Measurements from ENCODE around the gene P4HB.

The P4HB gene

GRCh38 chr17:81833160-81833920 lies 27.0 kb downstream of the P4HB start, which contains the start of gene MCRIP1:
TSS of gene MCRIP1 (minus strand) at chr17:81833291. CDS start at chr17:81824506, 8,785 bp downstream.
- DNase-seq = peak in 55 of 56 donors; percentile 27 to 93 (median 80)

GRCh38 chr17:81832608-81833159 lies 27.7 kb downstream of the P4HB start:
- DNase-seq = peak in 7 of 56 donors; percentile 16 to 49 (median 42)

- peak in 7 of 56 donors; percentile 7 to 29 (median 14) for DNase-seq
These were observed 28.3 kb downstream of the P4HB start for GRCh38 chr17:81831957-81832607.

DNA sequence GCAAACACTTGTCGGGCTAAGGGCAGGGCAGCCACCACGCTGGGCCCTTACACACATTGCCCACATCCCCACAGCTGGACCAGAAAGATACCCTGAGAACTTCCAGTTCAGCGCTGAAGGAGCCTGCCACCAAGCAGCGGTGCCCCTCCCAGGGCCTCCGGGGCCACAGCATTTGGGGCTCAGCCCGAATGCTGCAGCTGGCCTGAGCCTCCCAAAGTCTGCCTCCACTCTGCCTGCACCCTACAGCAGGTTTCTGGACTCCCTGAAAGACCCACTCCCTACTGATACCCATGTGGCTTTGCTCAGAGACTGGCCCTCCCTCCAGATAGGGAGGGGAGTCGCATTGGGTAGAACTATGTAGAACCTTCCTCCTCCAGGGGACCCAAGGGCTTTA lies 28.8 kb downstream of the P4HB start:
- DNase-seq = no peak

DNA sequence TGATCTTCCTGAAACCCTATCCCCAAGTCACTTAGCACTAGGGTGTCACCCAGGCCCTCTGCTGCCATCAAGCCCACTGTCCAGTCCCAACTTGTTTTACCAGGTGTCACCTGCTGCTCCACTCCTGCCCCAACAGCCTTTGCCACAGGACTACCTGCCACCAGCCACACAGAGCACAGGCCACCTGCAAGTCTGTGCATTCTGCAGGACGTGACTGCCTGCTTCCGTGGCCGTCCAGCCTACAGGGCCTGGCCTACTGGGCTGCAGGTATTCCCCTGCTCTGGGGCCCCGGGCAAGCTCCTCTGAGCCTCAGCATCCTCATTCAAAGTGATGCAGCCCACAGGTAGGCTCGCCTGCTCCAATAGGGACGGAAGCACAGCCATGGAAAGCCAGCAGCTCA lies 30.5 kb downstream of the P4HB start:
- DNase-seq = no peak

- no peak for DNase-seq
These were observed 31.7 kb downstream of the P4HB start for GRCh38 chr17:81828656-81829055.

DNA sequence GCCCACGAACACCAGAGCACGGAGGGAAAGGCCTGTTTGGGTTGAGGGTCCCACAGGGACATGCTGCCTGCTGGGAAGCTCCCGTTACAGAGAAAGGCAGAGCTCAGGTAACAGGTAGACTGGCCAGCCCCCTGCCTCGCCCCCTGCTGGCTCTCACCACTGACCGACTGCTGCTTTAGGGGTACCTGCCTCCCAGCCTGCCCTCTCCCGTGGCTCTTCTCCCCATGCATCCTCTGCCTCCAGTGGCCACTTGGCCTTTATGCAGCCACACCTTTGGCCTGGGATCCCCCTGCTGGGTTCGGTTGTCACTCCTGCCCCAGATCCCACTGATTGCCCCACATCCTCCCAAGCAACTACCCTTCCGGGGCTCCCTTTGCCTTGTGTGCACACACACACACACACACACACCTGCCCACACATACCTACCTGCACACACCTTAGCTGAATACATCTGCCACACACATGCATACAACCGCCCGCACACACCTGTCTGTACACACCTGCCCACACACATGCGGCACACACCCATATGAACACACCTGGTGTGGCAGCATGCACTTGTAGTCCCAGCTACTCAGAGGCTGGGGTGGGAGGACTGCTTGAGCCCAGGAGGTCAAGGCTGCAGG lies 34.4 kb downstream of the P4HB start:
- no peak for DNase-seq

- DNase-seq = no peak
These were observed 35.7 kb downstream of the P4HB start for GRCh38 chr17:81824595-81824994.

GRCh38 chr17:81823820-81824550 lies 36.4 kb downstream of the P4HB start:
- no peak for DNase-seq

DNA sequence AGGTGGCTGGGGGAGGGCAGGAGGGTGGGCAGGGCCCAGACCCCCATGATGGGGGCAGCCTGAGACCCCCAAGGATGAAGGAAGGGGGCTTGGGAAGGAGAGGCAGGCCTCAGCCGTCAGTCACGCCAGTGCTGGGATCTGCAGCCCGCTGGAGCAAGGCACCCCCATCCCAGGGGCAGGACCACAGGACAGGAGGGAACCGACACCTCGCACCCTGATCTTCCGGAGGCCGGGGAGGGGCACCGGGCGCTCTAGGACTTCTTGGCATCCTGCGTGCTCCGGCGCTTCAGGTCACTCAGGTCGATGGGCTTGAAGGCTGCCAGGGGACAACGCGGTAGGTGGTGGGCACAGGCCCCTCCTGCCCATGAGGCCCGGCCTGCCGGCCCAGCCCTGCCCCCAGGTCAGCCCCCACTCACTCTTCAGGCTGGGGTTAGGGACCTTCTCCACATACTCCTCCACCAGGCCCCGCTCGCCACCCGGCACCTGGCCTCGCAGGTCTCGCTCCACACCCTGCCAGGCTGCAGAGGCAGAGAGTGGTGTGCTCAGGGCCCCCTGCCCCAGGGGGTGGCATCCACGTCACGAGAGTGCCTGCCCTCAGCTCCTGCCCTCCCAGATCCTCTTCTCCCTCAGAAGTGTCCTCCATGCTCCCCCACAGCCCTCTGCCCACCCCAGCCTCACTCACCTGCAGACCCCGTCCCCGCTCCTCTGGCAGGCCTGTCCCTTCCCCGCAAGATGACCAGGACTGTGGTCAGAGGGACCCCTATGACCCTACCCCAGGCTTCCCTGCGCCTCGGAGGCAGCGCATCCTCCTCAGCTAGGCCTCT lies 37.1 kb downstream of the P4HB start:
- DNase-seq = no peak

GRCh38 chr17:81822312-81822637 lies 38.1 kb downstream of the P4HB start:
- DNase-seq = no peak

DNA sequence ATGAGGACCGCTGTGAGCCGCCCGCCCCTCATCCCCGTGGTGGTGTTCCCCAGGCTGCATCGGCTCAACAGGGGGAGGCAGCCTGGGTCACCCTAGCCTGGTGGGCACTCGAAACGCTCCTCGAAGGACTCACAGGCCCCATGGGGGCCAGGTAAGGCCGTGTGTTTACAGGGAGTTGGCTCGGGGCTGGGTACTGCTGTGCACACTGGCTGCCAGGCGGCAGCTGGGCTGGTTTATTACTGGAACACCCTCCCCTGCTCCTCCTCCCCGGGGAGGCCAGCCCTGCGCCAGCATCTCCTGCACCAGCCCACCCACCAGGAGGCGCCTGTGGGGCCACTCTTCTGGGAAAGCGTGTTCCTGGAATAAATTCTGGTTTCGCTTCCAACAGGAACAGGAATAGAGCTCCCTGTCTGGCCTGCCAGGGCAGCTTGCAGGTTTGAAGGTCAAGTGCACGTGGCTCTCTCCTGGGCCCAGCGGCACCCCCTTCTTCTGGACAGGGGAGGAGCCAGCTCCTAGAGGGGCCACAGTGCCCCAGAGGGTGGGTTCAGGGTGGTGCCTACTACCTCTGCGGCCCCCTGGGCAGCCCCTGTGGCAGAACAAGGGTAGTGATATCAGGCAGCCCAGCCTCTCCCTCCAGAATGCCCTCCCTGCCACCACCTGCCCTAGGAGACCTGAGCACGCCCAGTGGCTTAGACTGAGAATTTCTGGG lies 38.6 kb downstream of the P4HB start:
- peak in 44 of 56 donors; percentile 5 to 77 (median 37) for DNase-seq

- DNase-seq = no peak
These were observed 39.2 kb downstream of the P4HB start for GRCh38 chr17:81821147-81821546.

- DNase-seq = no peak
These were observed 40.6 kb downstream of the P4HB start for GRCh38 chr17:81819708-81820107.

GRCh38 chr17:81817758-81818147 lies 42.6 kb downstream of the P4HB start:
- no peak for DNase-seq

- DNase-seq = no peak
These were observed 44.7 kb downstream of the P4HB start for GRCh38 chr17:81815646-81815986.

GRCh38 chr17:81814748-81815645 lies 45.3 kb downstream of the P4HB start:
- no peak for DNase-seq

- DNase-seq = no peak
These were observed 46.3 kb downstream of the P4HB start for GRCh38 chr17:81813861-81814683.
